Subcutaneous abdominal adipose tissue (tissue), 5 donors: Measurements from ENCODE around the gene SUPT6H.
A peak's percentile ranks its signal among the peaks of the same experiment; 100 is the strongest.

Source experiments
- H3K27ac ChIP-seq: one replicate; pipeline ENCODE4 v1.7.0; 2013; ENCODE audit warnings: low read depth, mild to moderate bottlenecking, inconsistent platforms, low read length, moderate library complexity
- H3K27me3 ChIP-seq, 5 donors: one replicate each; pipeline ENCODE4 v1.7.0; 2013; ENCODE audit warnings: low read length in 5 of 5, inconsistent platforms in 1 of 5; ENCODE audit not compliant: control insufficient read depth in 5 of 5, insufficient read depth in 4 of 5
- H3K36me3 ChIP-seq, 5 donors: one replicate each; pipeline ENCODE4 v1.7.0; 2013; ENCODE audit warnings: low read length in 5 of 5; ENCODE audit not compliant: control insufficient read depth in 5 of 5, insufficient read depth in 5 of 5
- H3K4me1 ChIP-seq, 5 donors: one replicate each; pipeline ENCODE4 v1.7.0; 2013; ENCODE audit warnings: low read length in 5 of 5, mild to moderate bottlenecking in 3 of 5, moderate library complexity in 1 of 5; ENCODE audit not compliant: control insufficient read depth in 5 of 5, insufficient read depth in 5 of 5
- H3K4me3 ChIP-seq, 5 donors: one replicate each; pipeline ENCODE4 v1.7.0; 2013; ENCODE audit warnings: low read length in 5 of 5, low read depth in 1 of 5
- H3K9ac ChIP-seq, 5 donors: one replicate each; pipeline ENCODE4 v1.7.0; 2013; ENCODE audit warnings: low read length in 5 of 5, mild to moderate bottlenecking in 4 of 5, moderate library complexity in 3 of 5
- H3K9me3 ChIP-seq, 5 donors: one replicate each; pipeline ENCODE4 v1.7.0; 2013; ENCODE audit warnings: low read length in 5 of 5; ENCODE audit not compliant: control insufficient read depth in 5 of 5
- donor health status: healthy.
- donor health status: healthy.
- donor health status: healthy.
- donor health status: healthy.
- donor health status: healthy.

Gene SUPT6H

GRCh38 chr17:28705728-28706334 is 43.8 kb downstream of the SUPT6H start:
- Histone ChIP-seq H3K9me3 (no peaks in the 10 kb centered on the region), H3K27ac (peak overlapping the region; percentile 23), H3K9ac (peak overlapping the region in 1 of 5 donors; percentile 0), H3K27me3 (no peaks in the 10 kb centered on the region), H3K4me1 (peaks cover 0 to 21% (median 12%) of the 10 kb centered on the region in 5 donors), H3K36me3 (peaks cover 0 to 50% (median 41%) of the 10 kb centered on the region in 5 donors), H3K4me3 (no peak overlapping the region)

- H3K9me3 ChIP-seq, result no peaks in the 10 kb centered on the region
- peaks cover 0 to 29% (median 19%) of the 10 kb centered on the region in 5 donors for H3K4me1 ChIP-seq
- H3K27me3 ChIP-seq, result no peaks in the 10 kb centered on the region
- H3K36me3 ChIP-seq, result peaks cover 0 to 41% (median 32%) of the 10 kb centered on the region in 5 donors
- no peak overlapping the region for H3K4me3 ChIP-seq
- H3K9ac ChIP-seq, result no peak overlapping the region
- no peak overlapping the region for H3K27ac ChIP-seq
Measured at GRCh38 chr17:28706471-28707338, 44.7 kb downstream of the SUPT6H start.

GRCh38 chr17:28707339-28707720 is 45.3 kb downstream of the SUPT6H start:
- Histone ChIP-seq H3K36me3 (peaks cover 0 to 35% (median 26%) of the 10 kb centered on the region in 5 donors), H3K9me3 (no peaks in the 10 kb centered on the region), H3K4me1 (peaks cover 0 to 35% (median 23%) of the 10 kb centered on the region in 5 donors), H3K4me3 (no peak overlapping the region), H3K9ac (no peak overlapping the region), H3K27me3 (peaks cover 0 to under 1% (median 0%) of the 10 kb centered on the region in 5 donors), H3K27ac (no peak overlapping the region)

- peak overlapping the region; percentile 57 for H3K27ac ChIP-seq
- peaks cover 0 to 18% (median 15%) of the 10 kb centered on the region in 5 donors for H3K36me3 ChIP-seq
- no peaks in the 10 kb centered on the region for H3K9me3 ChIP-seq
- peaks cover 0 to 30% (median 21%) of the 10 kb centered on the region in 5 donors for H3K4me1 ChIP-seq
- H3K9ac ChIP-seq, result peak overlapping the region in 4 of 5 donors; percentile 59 to 72 (median 65)
- H3K27me3 ChIP-seq, result peaks cover 0 to 4% (median 2%) of the 10 kb centered on the region in 5 donors
- H3K4me3 ChIP-seq, result peak overlapping the region; percentile 65 to 80 (median 72)
Measured at GRCh38 chr17:28710861-28711722, 49.1 kb downstream of the SUPT6H start.

GRCh38 chr17:28711723-28712031 is 49.7 kb downstream of the SUPT6H start, which contains the start of gene PROCA1:
TSS of gene PROCA1 (minus strand) at chr17:28711888. CDS start at chr17:28711660, 228 bp downstream.
- Histone ChIP-seq H3K27ac (peak within 1 kb of the TSS; percentile 57), H3K4me1 (peaks cover 0 to 32% (median 24%) of the 10 kb centered on the region in 5 donors), H3K36me3 (peaks cover 0 to 18% (median 15%) of the 10 kb centered on the region in 5 donors), H3K4me3 (peak within 1 kb of the TSS; percentile 65 to 80 (median 72)), H3K9me3 (no peaks in the 10 kb centered on the region), H3K27me3 (peaks cover 0 to 8% (median 3%) of the 10 kb centered on the region in 5 donors), H3K9ac (peak within 1 kb of the TSS in 4 of 5 donors; percentile 59 to 72 (median 65))

GRCh38 chr17:28712032-28712704 is 50.2 kb downstream of the SUPT6H start:
- peaks cover 0 to 18% (median 15%) of the 10 kb centered on the region in 5 donors for H3K36me3 ChIP-seq
- peak overlapping the region in 4 of 5 donors; percentile 59 to 68 (median 65) for H3K9ac ChIP-seq
- H3K27ac ChIP-seq, result no peak overlapping the region
- peaks cover 0 to 8% (median 4%) of the 10 kb centered on the region in 5 donors for H3K27me3 ChIP-seq
- H3K4me3 ChIP-seq, result peak overlapping the region; percentile 36 to 80 (median 71)
- H3K4me1 ChIP-seq, result peaks cover 0 to 37% (median 29%) of the 10 kb centered on the region in 5 donors
- H3K9me3 ChIP-seq, result no peaks in the 10 kb centered on the region

- Histone ChIP-seq H3K9ac (no peak overlapping the region), H3K27me3 (peaks cover 0 to 8% (median 4%) of the 10 kb centered on the region in 5 donors), H3K27ac (no peak overlapping the region), H3K4me3 (peak overlapping the region in 1 of 5 donors; percentile 65), H3K9me3 (no peaks in the 10 kb centered on the region), H3K4me1 (peaks cover 0 to 43% (median 30%) of the 10 kb centered on the region in 5 donors), H3K36me3 (peaks cover 0 to 18% (median 15%) of the 10 kb centered on the region in 5 donors)
Measured at GRCh38 chr17:28712705-28713415, 50.9 kb downstream of the SUPT6H start.

- Histone ChIP-seq H3K27me3 (peaks cover 0 to 8% (median 4%) of the 10 kb centered on the region in 5 donors), H3K9me3 (no peaks in the 10 kb centered on the region), H3K4me1 (peaks cover 0 to 57% (median 43%) of the 10 kb centered on the region in 5 donors), H3K27ac (no peak overlapping the region), H3K9ac (no peak overlapping the region), H3K4me3 (no peak overlapping the region), H3K36me3 (peaks cover 0 to 18% (median 15%) of the 10 kb centered on the region in 5 donors)
Measured at GRCh38 chr17:28714281-28714680, 52.3 kb downstream of the SUPT6H start.
